ENCODE data around the gene ZNF790.

ZNF790 gene

DNA sequence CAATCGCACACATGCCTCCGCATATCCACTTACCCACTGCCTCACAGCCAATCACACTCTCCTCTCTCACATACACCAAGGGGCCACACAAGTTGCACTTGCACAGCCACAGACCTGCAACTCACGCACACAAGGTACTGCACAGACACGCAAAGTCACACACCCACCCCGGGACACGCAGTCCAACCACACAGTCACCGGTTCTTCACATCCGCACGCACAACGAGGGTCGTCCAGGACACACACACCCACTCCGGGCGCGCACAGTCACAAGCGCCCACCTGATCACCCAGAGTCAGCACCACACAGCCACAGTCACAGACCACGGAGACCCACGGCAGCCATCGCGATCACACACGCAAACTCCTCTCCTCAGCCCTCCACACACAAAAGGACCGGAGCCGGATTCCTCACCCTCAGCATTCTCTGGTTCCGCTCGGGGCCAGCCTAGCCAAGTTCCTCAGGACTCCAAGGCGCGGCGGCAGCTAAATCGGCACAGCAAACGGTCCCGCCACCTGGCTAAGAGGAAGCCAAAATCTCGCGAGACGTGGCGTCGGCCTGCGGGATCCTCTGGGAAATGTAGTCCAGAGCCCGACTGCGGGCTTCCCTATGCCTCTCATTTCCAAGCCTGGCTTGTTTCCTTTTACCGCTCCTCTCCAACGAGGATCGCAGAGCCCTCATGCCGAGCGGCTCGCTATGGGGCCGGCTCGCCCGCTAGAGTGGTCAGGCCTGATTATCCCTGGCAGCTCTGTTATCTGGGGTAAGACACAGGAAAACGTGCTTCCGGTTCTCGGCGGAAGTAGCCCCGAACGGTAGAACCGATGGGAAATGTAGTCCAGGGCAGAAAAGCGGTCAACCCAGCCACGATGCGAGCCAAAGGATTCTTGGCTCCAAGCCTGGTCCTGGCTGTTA is 65.6 kb downstream of the ZNF790 start, which contains the start of gene ZNF850:
Gene ZNF850, minus strand, starts transcription at position 497 of the 912 bp plus-strand sequence. CDS start 10,201 bp downstream, outside the sequence.
- peak; percentile 95 for DNase-seq (ENCODE audit: low spot score)

DNA sequence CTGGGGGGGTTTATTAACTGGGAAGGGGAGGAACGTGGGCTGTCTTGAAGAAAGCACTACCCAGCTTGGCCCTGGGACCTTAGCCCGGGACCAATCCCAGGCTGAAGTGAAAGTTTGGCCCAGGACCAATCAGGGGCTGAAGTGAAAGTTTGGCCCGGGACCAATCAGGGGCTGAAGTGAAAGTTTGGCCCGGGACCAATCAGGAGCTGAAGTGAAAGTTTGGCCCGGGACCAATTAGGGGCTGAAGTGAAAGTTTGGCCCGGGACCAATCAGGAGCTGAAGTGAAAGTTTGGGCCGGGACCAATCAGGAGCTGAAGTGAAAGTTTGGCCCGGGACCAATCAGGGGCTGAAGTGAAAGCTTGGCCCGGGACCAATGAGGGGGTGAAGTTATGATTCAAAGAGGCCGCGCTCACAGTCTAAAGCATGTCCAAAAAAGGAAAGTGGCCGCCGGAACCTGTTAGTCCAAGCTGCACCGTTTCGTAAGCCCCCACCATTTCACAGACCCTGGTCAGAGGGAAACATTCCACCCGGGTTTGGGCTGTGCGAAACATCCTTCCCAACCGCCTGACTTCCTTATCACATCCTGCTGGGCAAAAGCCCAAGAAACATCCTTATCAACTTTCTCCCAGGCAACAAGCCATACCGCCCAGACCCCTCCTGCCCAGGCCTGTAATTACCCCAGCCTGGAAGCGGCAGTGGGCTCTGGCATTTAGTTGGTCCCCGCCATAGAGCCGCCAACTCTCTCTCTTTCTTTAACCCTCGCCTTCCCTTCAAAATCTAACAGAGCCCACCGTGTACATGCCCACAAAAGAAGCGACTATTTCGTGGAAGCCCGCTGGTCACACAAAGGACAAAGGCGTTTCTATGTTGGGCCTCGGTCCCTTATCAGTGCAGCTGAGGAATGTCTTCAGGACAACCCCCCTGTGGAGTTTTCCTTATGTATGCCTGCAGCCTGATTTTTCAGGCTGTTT is 66.6 kb downstream of the ZNF790 start:
- DNase-seq (ENCODE audit: low spot score): peak; percentile 63

Measured in AG20443 (cell line).